Activated CD4-positive, alpha-beta T cell treated with anti-CD3 and anti-CD28 coated beads, Interleukin-2, amount 50 U/mL, for 16 hours (primary cell): ENCODE results near the gene LRRC8A.
"Not testable (repeated sequence)": the region's sequence is repeated elsewhere in the genome, so short reads cannot be mapped to it uniquely, and the experiment has no call there.

ENCODE experiments used
- DNase-seq: peaks from one replicate; pipeline ENCODE4 v3.0.0-alpha.2; 2020

Gene LRRC8A

DNA sequence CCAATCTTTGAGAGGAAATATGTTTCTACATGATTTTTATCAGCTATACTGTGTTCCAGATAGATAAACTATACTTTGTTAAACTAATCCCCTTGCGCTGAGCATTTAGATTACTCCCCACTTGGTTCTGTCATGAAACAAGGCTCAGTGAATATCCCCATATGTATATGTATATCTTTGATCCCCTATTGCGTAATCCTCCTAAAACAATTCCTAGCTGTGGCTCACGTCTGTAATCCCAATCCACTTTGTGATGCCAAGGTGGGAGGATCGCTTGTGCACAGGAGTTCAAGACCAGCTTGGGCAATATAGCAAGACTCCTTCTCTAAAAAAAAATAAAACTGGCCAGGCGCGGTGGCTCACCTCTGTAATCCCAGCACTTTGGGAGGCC is 41.6 kb downstream of the LRRC8A start:
- no peak for DNase-seq

DNA sequence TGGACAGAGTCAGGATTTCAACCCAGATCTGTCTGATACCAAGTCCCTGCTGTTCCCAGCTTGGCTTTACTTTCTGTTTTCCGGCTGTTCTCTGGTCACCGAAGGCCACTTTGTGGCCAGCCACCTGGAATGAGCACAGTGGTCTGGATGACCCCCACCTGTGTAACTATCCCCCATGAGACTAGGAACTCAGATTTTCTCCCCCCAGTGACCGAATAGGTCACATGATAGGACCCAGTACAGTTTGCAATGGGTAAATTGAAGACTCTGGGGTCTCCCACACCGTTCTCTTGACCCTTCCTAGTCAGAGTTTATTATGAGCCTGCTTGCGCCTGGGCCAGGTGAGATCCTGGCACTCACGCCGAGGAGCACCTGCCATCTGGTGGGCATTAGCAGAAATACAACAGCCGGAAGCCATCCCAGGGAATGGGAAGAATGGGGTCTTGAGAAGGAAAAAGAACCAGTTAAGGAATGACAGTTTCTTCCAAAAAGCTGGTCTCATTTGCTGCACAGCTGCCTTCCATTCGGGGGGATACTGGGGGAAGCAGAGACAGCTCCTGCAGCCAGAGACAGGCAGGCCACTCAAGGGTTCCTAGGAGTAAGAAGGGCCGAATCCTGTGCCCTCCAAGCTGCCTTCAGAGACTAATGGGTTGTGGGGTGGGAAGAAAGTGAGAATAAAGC is 45.9 kb downstream of the LRRC8A start:
- peak; percentile 44 for DNase-seq

DNA sequence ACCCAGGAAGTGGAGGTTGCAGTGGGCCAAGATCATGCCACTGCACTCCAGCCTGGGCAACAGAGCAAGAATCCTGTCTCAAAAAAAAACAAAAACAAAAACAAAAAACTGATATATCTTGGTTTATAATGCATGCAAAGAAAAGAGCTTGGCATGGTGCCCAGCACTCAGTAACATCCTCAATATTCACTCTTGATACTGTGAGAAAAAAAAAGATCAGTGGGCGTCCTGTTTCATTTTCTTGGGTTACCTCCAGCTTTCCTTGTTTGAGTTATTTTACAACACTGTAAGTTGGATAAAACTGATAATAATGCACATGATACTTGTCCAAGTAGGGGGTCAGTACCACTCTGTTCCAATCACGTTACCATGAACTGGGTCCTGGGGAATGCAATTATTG is 46.7 kb downstream of the LRRC8A start:
- DNase-seq, result no peak

DNA sequence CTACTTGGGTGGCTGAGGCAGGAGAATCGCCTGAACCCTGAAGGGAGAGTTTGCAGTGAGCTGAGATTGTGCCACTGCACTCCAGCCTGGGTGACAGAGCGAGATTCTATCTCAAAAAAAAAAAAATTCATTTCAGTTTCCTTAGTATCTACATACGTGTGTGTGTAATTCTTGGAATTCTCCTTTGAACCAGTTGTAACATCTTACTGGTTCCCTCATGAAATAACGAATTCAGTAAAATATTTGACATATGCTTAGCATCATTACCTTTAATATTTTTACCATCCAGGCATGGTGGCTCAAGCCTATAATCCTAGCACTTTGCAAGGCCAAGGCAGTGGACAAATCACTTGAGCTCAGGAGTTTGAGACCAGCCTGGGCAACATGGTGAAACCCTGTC is 47.6 kb downstream of the LRRC8A start:
- DNase-seq, result no peak

DNA sequence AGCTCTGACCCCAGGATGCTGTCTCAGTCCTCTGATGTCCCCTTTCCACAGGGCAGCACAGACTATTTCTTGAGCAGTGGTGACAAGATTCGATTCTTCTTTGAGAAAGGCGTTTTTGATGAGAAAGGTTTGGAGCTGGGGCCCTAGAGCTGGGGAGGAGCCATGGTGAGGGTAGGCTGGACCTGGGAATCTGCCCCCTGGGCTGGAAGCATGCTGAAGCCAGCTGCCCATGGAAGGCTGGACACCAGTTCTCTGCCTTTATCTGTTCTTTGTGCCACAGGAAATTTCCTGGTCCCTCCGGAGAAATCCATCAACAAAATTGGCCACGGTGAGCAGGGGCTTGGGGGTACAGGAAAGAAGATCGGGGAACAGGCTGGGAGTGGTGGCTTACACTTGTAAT is 51.8 kb downstream of the LRRC8A start:
- no peak for DNase-seq

DNA sequence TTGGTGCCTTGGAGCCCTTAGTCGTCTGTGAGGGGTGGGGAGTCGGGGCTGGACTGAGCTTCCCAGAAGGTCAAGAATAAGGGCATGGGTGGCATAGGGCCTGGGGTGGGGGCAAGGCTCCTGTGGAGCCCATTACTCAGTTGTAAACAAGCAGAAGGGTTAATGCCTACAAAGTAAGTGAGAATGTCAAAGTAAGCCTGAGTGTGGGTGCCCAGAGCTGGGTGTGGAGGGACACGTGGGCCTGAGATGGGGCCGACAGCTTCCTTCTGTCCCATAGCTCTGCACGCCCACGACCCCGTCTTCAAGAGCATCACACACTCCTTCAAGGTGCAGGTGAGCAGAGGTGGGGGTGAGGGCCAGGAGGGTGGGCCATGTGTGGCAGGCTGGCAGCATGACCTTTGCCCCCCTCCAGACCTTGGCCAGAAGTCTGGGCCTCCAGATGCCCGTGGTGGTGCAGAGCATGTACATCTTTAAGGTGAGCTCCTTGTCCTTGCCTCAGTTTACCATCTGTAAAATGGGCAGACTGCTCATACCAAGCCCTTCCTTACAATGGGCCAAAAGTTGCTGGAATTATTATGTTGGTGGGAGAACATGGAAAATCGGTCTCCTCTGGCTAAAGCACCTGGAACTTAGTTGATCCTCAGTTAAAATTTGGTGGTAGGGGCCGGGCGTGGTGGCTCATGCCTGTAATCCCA is 54.4 kb downstream of the LRRC8A start:
- no peak for DNase-seq

DNA sequence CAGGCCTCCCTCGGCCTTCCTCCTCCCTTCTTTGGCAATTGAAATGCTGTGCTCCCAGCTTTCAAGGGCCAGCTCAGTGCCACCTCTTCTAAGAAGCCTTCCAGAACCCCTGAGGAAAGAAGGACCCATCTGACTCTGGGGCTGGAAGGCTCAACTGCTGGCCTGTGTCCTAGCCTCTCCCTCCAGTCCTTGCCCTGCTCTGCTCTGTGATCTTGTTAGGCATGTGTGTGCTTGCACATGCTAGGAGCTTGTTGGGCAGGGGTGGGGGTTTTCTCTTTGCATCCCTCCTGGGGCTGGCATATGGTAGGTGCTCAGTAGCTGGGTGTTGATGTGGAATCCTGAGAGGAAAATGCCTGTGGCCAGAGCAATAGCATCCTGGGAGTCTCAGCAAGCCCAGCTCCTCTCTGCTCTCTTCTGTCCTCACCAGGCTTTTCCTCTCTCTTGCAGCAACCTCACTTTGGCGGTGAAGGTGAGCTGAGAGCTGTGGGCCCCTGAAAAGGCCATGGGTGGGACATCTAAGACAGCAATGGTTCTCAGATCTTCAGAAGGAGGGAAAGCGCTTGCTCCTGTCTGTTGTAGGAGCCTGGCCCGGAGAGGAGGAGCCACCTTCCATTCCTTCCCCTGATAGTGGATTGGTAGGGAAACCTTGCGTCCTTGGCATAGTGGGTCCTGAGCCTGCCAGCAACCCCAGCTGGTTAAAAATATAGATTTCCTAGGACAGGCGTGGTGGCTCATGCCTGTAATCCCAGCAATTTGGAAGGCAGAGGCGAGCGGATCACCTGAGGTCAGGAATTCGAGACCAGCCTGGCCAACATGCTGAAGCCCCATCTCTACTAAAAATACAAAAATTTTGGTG is 55.6 kb downstream of the LRRC8A start:
- DNase-seq, result no peak

DNA sequence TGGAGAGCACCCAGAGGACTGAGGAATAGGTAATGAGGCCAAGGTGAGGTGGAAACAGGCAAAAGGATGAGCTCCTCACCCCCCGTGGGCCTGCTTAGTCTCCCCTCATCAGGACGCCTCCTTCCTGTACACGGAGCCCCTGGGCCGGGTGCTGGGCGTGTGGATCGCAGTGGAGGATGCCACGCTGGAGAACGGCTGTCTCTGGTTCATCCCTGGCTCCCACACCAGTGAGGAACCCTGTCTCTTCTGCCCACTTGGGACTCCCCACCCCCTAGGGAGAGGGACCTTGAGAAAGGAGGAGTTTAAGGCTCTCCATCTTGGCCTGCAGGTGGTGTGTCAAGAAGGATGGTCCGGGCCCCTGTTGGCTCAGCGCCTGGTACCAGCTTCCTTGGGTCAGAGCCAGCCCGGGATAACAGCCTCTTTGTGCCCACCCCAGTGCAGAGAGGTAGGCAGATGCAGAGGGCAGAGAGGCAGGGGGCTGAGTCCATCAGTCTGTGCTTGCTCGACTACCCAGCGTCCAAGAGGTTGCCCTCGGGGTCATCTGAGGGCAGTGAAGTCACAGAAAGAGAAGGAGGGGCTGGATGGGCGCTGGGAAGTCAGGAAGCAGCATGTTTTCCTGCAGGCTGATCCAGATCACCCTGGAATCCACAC is 58.5 kb downstream of the LRRC8A start:
- DNase-seq, result no peak

DNA sequence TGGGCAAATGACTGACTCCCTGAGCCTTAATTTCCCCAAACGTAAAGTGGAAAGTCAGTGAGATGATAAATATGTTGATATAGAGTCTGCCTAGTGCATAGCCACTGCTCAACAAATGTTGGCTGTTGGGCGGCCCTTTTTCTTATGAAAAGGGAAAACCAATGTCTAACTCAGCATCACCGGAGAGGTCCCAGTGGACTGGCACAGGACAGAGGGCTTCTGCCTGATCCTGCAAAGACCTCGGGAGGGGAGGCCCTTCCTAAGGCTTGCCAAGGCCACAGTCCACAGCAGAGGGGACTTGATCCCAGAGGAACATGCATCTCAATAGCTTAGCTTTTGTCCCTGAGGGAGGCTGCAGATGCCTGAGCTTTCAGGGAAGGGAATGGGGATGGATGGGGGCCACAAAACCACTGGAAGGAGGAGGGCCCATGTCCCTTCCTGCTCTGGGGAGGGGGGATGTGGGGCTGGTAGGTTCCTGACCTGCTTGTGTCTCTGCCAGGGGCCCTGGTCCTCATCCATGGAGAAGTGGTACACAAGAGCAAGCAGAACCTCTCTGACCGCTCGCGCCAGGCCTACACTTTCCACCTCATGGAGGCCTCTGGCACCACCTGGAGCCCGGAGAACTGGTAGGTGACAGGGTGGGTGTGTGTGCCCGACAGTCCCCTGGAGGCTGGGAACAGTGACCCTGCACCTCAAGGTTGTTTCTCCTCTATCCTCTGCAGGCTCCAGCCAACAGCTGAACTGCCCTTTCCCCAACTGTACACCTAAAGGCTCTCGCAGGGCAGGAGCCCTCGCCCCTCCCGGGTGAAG is 59.2 kb downstream of the LRRC8A start:
- no peak for DNase-seq

DNA sequence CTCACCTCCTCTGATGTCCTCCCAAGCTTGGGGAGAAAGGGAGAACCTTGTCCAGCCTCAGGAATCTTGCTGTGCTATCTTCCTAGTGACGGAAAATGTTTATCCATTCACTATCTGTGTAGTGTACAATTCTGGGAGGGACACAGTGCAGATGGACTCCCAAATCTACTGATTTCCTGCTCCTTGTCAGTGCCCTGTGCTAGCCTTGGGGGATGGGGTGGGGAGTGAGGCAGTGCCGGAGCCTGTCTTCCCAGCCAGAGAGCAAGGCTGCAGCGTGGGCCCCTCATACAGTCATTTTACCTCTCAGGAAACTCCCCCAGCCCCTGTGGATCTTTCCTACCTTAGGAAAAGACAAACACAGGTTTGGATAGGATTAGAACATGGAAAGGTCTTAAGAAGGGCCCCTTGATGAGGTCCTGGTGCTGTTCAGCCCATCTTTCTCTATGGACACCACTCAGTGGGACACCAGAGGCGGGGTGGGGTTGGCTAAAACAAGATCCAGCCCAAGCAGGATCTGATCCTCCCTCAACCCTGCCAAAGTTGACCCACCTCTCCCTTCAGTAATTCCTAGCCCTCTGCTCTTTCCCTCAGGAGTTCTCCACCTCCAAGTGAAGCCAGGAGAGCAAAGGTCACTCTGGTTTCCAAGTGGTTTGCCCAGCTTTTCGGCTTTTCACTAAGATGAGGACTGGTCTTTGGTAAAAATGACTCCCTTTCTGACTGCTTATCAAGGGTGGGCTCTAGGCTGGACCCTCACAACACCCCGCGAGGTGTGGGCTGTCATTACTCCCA is 62.1 kb downstream of the LRRC8A start:
- DNase-seq, result no peak

DNA sequence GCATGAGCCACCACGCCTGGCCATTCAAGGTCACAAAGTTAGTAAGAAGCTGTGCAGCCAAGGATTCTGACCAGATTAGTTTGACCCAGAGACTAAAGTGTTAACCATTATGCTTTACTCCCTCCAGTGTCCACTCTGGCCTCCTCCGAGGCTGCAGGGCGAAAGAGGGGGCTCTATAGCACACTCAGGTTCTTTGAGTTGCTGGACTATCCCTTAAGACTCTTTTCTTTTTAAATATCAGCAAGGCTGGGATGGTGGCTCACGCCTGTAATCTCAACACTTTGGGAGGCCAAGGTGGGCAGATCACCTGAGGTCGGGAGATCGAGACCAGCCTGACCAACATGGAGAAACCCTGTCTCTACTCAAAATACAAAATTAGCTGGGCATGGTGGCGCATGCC is 63.0 kb downstream of the LRRC8A start:
- DNase-seq, result not testable (repeated sequence)

DNA sequence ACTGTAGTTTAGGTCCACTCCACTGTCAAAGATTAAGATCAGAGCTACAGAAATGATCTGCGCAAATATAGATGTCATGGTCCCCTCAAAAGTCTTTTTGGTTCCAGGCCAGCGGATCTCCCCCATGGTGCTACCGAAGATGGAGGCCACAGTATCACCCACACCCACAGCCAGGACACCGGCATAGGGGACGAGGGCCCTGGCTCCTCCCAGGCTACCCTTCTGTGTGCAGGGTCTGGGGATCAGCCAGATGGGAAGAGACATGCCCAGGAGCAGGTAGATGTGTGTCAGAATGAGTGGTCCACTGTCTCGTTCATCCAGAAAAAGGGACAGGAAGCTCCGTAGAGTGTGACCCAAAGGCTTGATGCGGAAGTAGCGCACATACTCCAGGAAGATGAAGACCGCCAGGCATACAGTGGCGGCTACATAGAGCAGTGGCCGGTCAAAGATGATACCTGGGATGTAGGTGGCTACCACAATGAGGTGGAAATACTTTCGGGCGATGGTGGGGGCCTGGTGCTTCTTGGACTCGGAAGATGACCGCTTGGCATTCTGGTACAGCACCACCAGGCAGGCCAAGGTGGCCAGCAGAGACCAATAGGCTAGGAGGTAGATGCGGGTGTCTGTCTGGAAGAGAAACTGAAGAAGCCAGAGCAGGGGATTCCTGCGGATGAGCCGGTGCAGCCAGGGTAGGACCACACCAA is 64.0 kb downstream of the LRRC8A start:
- no peak for DNase-seq

DNA sequence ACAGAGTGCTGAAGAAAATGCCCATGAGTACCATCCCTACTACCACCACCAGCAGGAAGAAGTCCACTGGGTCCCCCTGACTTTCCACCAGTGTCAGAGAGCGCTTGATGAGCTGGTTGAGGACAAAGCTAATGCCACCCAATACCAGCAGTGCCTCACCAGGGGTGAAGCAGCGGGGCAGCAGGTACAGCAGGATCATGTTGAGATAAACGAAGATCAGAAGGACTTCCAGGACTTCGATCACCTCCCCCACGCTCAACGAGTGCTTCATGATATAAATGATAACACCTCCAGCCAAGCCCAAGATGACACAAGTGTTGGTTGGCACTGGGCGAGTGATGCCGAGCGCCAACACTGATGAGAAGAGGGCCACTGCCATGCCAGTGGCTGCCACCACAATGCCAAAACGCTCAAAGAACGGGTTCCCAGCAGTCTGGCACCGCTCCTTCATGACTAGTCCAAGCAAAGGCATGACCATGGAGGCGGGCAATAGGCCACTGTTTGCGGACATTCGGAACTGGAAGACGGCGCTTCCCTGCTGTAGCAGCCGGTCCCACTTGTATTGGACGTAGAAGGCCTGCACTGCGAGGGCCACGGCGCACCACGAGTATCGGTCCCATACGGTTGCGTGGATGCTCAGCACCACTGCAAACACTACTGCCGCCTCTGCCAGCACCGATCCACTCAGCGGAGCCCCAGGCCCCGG is 64.8 kb downstream of the LRRC8A start:
- DNase-seq, result peak; percentile 23

DNA sequence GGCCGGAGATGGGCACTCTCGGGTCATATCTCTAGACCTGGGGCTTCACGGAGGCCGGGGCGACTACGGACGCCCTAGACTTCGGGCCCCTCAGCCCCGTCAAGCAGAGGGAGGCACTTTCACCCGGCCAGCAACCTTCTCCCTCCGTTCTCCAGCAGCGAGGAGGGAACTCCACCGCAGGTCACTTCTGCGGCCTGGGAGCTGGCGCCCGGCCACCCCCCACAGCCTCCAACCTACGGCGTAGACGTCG is 65.3 kb downstream of the LRRC8A start:
- no peak for DNase-seq

DNA sequence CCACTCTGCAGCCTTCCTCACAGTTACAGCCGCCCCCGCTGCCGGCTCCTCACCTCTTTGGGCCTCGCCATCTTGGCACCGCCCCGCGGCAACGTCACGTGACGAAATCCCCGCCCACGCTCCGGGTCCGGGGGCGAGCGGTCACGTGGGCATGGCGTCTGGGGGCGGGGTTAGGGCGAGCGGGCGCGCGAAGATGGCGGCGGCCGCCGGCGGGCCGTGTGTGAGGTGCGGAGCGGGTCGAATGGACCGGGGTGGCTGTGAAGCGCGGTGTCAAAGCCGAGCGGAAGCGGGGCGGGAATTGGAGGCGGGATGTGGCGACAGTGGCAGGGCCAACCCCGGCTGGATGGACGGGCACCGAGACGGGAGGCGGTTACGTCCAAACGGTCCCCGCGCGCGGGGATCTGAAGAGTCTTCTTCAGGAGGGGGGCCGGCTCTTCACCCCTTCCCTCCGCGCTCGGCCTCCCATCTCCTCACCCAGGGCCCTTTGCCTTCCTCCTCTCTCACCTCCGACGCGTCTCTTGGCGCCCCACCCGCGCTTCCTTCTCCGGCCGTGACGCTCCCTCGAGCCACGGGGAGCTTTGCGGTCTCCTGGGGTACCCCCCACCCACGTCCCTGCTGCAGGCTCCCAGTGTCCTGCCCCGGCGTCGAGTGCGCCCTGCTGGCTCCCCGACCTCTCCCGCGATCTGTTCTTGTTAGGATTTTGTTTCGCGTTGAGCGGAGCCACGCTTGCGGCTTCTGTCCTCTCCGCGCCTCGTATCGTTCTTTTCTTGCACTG is 65.8 kb downstream of the LRRC8A start, which contains the start of the genes DOLK and NUP188:
TSS of gene DOLK (minus strand) at position 77 of the 775 bp plus-strand sequence. CDS start 300 bp downstream, outside the sequence.
TSS of gene NUP188 (plus strand) at position 173 of the 775 bp plus-strand sequence. CDS start at position 194, 21 bp downstream.
- DNase-seq, result peak; percentile 98

DNA sequence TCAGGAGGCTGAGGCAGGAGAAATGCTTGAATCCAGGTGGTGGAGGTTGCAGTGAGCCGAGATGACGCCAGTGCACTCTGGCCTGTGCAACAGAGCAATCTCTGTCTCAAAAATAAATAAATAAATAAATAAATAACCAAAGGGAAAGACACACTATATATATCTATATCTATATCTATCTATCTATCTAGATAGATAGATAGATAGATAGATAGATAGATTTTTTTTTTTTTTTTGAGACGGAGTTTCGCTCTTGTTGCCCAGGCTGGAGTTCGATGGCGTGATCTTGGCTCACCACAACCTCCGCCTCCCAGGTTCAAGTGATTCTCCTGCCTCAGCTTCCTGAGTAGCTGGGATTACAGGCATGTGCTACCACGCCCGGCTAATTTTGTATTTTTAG is 79.5 kb downstream of the LRRC8A start:
- not testable (repeated sequence) for DNase-seq
